Measurements from ENCODE around the gene OSMR. TPM values are rescaled to one million over a fixed set of nuclear protein-coding genes. Genes with fewer than 3 reads are reported as not detected.

The OSMR gene
- total RNA-seq, 1 experiment from 2014 or later, result 1.6 TPM

DNA sequence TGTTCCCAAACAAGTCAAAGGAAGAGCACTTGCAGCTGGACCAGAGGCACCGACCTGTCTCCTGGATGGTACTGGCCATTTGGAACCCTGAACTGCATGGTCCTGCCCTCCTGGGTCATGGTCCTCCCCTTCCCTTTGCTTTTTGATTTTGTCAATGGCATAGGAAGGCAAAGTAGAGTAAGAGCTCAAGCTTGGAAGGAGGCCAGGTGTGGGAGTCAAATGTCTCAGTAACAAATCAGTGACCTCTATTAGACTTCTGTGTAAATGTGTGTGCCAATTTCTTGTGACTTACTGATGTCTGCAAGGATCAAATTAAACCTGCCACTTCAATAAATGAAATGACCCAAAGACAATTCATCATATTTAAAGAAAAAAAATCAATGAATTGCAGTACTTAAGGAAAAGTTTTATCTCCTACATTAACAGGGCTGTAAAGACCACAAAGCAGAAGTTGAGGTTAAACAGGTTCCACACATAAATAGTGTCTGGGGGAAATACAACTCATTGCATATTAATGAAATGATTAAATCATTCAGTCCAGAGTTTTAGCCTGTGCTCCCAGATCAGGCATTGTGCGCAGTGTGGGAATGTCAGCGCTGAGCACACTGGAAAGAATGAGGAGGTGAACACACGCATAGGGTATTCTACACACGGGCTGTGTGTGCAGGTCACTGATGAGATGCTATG lies 32.7 kb downstream of the OSMR start:
- Histone ChIP-seq H3K18ac (ENCODE audit: insufficient read length, low read depth, low read length) (no peak overlapping the region), H3K27me3 (ENCODE audit: insufficient read depth, low read length) (no peaks in the 10 kb centered on the region), H2BK5ac (ENCODE audit: insufficient read length, low read length) (no peak overlapping the region), H2BK15ac (ENCODE audit: low read depth, low read length) (no peak overlapping the region), H3K14ac (ENCODE audit: insufficient read depth, low read length) (no peak overlapping the region), H4K20me1 (ENCODE audit: control insufficient read depth, insufficient read depth, insufficient read length) (no peaks in the 10 kb centered on the region), H3K27ac (ENCODE audit: insufficient read length, low read depth, low read length) (no peak overlapping the region), H3K23me2 (ENCODE audit: insufficient read length, low read depth, low read length, poor library complexity, severe bottlenecking) (no peaks in the 10 kb centered on the region), H2BK120ac (ENCODE audit: low read depth, low read length, poor library complexity, severe bottlenecking) (no peak overlapping the region), H4K5ac (ENCODE audit: insufficient read length, low read depth, low read length) (no peak overlapping the region), H3K56ac (ENCODE audit: insufficient read length, low read depth, low read length) (no peak overlapping the region), H3K4me1 (ENCODE audit: insufficient read depth, low read length) (no peaks in the 10 kb centered on the region), H3K23ac (ENCODE audit: insufficient read length, low read depth, low read length) (no peak overlapping the region), H4K91ac (ENCODE audit: insufficient read length, low read depth, low read length) (no peak overlapping the region), H4K8ac (replicated peaks; ENCODE audit: insufficient read length, low read depth, low read length) (no peak overlapping the region), H3K4me2 (ENCODE audit: insufficient read depth, insufficient read length, low read length) (no peak overlapping the region), H3K79me2 (ENCODE audit: insufficient read depth, low read length) (no peaks in the 10 kb centered on the region), H3K9me3 (ENCODE audit: control insufficient read depth, low read depth, low read length) (no peaks in the 10 kb centered on the region), H2BK12ac (ENCODE audit: insufficient read length, low read depth, low read length) (no peak overlapping the region), H2AFZ (ENCODE audit: low read length) (no peak overlapping the region), H3K9ac (ENCODE audit: extremely low read depth, insufficient read length, low read length) (no peak overlapping the region), H3T11ph (ENCODE audit: low read length) (no peak overlapping the region), H3K4ac (ENCODE audit: low read depth, low read length) (no peak overlapping the region), H3K79me1 (ENCODE audit: insufficient read depth, low read depth, low read length, poor library complexity, severe bottlenecking) (no peaks in the 10 kb centered on the region), H2AK5ac (ENCODE audit: insufficient read length, low read length) (no peak overlapping the region), H2BK20ac (ENCODE audit: low read depth, low read length, poor library complexity, severe bottlenecking) (no peak overlapping the region)
- no peak overlapping the region for H3K4me3 Mint-ChIP-seq
- WGBS (ENCODE audit: extremely low coverage, insufficient read length, low lambda C conversion rate), result no CpG with 5 or more reads among the region's 5 CpGs
- DNase-seq, result no peak
- 0 out of 4 replicates have a peak, but pooled peaks cover 0 to 2% of the 10 kb centered on the region in 2 experiments for H3K4me1 Mint-ChIP-seq
- no peaks in the 10 kb centered on the region for H3K36me3 Mint-ChIP-seq (ENCODE audit: insufficient read depth in 1 of 3, low read depth in 3 of 3)
- no peaks in the 10 kb centered on the region for H3K9me3 Mint-ChIP-seq
- H3K27me3 Mint-ChIP-seq (ENCODE audit: low read depth), result no peaks in the 10 kb centered on the region
- no peak for TF ChIP-seq CTCF (conservative IDR thresholded peaks at IDR 0.05)
- H3K27ac Mint-ChIP-seq, result no peak overlapping the region

Measured in H9 (cell line).